Stimulated activated CD4-positive, alpha-beta T cell treated with anti-CD3 and anti-CD28 coated beads, Interleukin-12 subunit alpha, Interleukin-12 subunit beta, amount 100 ng/mL, for 4 hours (primary cell): ENCODE measurements around the gene FITM2.
A peak's percentile ranks its signal among the peaks of the same experiment; 100 is the strongest.
"Not testable (repeated sequence)": the region's sequence is repeated elsewhere in the genome, so short reads cannot be mapped to it uniquely, and the experiment has no call there.

Experiments
- DNase-seq: peaks from one replicate; pipeline ENCODE4 v3.0.0-alpha.2; 2020

Gene FITM2

DNA sequence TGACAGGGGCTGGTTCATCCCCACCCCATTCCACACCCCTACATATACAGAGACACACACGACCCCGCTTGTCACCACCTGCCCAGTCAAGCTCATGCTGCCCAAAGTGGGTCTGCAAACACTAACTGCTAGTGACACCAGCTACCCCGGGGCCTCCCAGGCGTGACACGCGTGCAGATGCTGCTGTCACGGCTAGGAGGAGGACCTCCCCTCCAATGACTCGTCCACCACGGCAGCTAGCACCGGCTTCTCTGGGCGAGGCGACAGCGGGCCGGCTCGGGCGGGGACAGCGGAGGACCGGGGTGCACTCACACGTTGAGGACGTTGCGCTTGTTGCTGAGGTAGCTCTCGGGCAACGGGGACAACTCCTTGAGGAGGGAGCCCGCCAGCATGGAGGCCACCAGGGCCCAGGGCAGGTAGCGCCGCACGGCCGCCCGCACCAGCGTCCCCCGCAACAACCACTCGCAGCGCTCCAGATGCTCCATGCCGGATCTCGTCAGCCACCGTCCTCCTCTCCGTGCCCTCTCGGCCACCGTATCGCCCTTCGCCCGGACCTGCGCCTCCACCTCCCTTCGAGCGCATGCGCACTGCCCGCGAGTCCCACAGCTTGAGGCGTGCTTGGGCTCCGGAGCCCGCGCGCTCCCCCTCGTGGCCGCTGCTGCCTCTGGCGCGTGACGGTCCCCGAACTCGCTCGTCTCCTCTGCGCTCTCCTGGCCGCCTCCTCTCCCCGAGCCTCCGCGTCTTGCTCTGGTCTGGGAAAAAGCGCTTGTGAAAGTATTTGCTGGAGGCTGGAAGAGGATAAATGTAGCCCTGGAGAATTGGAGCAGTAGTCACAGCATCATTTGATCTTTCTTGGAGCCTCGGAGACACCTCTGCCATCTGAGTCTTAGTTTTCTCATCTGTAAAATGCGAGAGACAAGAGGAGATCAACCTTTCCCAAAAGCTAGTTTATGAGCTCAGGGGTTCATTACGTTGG lies at the start of gene FITM2:
FITM2 (minus strand) TSS at position 539 of the 976 bp plus-strand sequence; CDS start at position 485, 54 bp downstream.
- DNase-seq = peak; percentile 99

- no peak for DNase-seq
Measured at GRCh38 chr20:44360221-44360620, 49.2 kb upstream of the FITM2 start.

- no peak for DNase-seq
Measured at GRCh38 chr20:44358776-44359175, 47.8 kb upstream of the FITM2 start.

GRCh38 chr20:44357555-44358125 lies 46.6 kb upstream of the FITM2 start:
- no peak for DNase-seq

- DNase-seq = no peak
Measured at GRCh38 chr20:44357020-44357419, 46.0 kb upstream of the FITM2 start.

- no peak for DNase-seq
Measured at GRCh38 chr20:44356353-44356723, 45.3 kb upstream of the FITM2 start.

GRCh38 chr20:44355498-44356352 lies 44.7 kb upstream of the FITM2 start, which contains the start of gene HNF4A:
Gene HNF4A, plus strand, starts transcription at chr20:44355699. Its CDS starts 106 bp downstream, at chr20:44355805.
- DNase-seq = no peak

DNA sequence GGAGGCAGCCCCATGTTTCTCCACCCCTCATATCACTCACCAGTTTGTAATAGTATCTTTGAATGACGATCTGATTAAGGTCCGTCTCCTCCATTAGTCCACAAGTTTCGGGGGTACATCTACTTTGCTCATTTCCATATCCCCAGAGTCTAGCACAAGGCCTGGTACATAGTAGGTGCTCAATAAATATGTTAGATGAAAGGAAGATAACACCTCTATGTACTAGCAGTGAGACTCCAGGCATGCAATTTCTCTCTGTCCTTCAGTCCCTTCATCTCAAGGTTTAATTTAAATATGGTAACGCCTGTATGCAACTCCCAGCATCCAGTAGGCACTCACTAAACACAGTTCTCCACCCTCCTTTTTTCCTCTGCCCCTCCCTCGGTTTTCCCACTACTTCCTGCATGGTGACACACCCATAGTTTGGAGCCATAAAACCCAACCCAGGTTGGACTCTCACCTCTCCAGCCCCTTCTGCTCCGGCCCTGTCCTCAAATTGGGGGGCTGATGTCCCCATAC lies 44.0 kb upstream of the FITM2 start:
- DNase-seq = no peak

- DNase-seq = no peak
Measured at GRCh38 chr20:44350567-44350966, 39.6 kb upstream of the FITM2 start.

DNA sequence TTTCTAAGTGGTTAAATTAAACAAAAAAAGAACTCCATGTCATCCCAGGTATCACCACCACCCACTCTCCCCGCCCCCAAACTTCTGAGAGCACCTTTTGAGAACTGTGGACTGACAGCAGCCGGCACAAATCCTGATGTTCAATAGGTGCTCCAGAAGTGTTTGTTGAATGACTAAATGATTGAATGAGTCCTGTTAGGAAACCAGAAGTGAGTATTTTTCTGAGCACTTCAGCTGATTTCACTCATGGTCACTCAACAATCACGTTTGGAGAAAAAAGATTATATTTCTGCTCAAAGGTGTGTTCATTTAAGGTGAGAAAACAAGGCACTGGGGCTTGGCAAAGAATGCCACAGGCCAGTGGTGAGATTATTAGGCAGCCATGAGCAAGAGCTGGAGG lies 38.3 kb upstream of the FITM2 start:
- DNase-seq = no peak

GRCh38 chr20:44348168-44348659 lies 37.2 kb upstream of the FITM2 start:
- DNase-seq = no peak

GRCh38 chr20:44345941-44346340 lies 34.9 kb upstream of the FITM2 start:
- not testable (repeated sequence) for DNase-seq

GRCh38 chr20:44345147-44345546 lies 34.1 kb upstream of the FITM2 start:
- no peak for DNase-seq

- no peak for DNase-seq
Measured at GRCh38 chr20:44344723-44345122, 33.7 kb upstream of the FITM2 start.

DNA sequence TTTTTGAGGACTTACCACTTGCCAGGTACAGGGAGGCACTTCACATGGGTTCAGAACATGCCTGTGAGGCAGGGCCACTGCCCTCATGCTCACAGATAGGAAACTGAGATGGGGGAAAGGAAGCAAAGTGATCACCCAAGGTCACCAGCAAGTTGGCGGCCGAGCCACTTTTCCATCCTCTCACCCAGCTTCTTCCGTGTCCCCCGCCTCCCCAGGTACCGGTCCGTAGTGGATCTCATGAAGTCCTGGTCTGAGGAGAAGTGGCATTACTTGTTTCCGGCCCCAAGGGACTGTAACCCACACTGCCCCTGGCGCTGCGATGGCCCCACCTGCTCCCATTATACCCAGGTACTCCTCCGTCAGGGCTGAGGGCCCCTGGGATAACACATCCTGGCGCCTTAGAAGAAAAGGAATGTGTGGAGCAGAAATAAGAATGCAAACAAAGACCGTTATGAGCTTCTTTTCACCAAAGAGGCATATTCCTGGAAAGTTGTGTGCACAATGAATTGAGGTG lies 32.2 kb upstream of the FITM2 start:
- DNase-seq = no peak

DNA sequence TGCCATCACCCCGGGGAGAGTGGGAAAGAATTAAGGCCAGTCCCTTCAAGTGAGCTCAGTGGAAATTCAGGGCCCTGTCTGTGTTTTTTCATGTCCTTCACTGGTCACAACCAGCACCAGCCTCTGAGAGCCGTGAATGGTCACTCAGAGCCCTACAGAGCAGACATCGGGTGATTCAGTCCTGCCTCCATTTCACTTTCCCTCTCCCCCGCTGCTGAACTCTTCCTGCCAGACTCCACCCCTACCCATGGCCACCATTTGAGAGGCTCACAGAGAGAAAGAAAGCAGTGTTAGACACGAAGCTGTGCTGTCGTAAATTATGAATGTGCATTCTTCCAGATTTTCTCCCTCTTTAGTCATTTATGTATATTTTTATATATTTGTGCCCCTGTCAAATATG lies 31.2 kb upstream of the FITM2 start:
- no peak for DNase-seq

DNA sequence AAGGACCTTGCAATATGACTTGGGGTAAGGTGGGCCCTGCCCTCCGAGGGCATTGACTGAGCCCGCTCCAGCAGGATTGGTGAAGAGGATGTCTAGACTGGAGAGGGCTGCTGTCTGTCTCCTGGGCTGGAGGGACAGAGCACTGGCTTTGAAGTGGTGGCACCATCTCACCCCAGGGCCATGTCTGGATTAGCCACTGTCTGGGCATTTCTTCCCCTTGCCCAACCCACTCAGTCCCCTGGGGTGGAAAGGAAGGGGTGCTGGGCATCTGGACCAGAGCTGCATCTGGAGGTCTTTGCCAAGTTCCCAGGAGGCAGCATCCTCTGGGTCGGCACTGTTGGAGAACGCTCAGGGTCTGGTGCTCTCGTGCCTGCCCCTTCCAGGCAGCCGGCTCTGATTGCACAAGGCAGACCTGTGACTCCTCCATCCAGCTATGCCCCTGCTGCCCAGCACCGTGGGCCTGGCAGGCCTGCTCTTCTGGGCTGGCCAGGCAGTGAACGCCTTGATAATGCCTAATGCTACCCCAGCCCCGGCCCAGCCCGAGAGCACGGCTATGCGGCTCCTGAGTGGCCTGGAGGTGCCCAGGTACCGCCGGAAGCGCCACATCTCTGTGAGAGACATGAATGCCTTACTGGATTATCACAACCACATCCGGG lies 25.9 kb upstream of the FITM2 start, which contains the start of gene R3HDML:
R3HDML (plus strand) TSS at position 319 of the 656 bp plus-strand sequence; CDS start at position 434, 115 bp downstream.
- no peak for DNase-seq

- DNase-seq = no peak
Measured at GRCh38 chr20:44336086-44336485, 25.1 kb upstream of the FITM2 start.

GRCh38 chr20:44335675-44336074 lies 24.7 kb upstream of the FITM2 start:
- DNase-seq = no peak

DNA sequence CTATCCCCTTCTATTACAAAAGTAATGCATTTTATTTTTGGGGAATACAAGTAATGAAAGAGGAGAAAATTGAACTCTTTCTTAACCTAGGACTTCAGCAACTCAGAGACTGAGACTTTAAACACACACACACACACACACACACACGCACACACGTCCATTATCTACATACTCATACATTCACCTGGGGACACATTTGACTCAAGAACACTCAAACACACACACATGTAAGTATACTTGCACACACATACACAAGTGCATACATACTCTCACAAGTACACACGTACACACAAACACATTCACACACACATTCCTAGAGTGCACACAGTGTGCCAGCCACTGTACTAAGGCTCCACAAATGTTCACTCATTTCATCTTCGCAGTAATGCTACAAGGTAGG lies 23.7 kb upstream of the FITM2 start:
- DNase-seq = no peak

- no peak for DNase-seq
Measured at GRCh38 chr20:44334306-44334705, 23.3 kb upstream of the FITM2 start.

GRCh38 chr20:44331201-44331600 lies 20.2 kb upstream of the FITM2 start:
- DNase-seq = no peak
